ENCODE data around the gene DLG2. TPM values are rescaled to one million over a fixed set of nuclear protein-coding genes. Genes with fewer than 3 reads are reported as not detected.

Gene DLG2
- total and polyA plus RNA-seq, 11 donors: 2.4 to 13.9 (median 7.1) TPM

GRCh38 chr11:85045716-85046115 lies 581.4 kb downstream of the DLG2 start:
- 67 to 80% (median 76%) methylated on average over 3 of the region's 3 CpGs for WGBS, 4 donors
- intact Hi-C loops (cut with DNase I): no loop called here
- DNase-seq: no peak
- H3K27ac ChIP-seq: no peak overlapping the region
- ATAC-seq: no peak
- no peaks in the 10 kb centered on the region for H3K9me3 ChIP-seq
- H3K4me1 ChIP-seq: no peaks in the 10 kb centered on the region
- no peaks in the 10 kb centered on the region for H3K36me3 ChIP-seq
- TF ChIP-seq POLR2A (IDR thresholded peaks at IDR 0.05) (no peak), CTCF (IDR thresholded peaks at IDR 0.05) (no peak)
- H3K4me3 ChIP-seq: no peak overlapping the region
- H3K27me3 ChIP-seq: no peaks in the 10 kb centered on the region

GRCh38 chr11:85044911-85045310 lies 582.2 kb downstream of the DLG2 start:
- DNase-seq (no peak), ATAC-seq (no peak)
- TF ChIP-seq CTCF (IDR thresholded peaks at IDR 0.05): no peak
- TF ChIP-seq POLR2A (IDR thresholded peaks at IDR 0.05): no peak
- Histone ChIP-seq H3K4me3 (no peak overlapping the region), H3K27ac (no peak overlapping the region), H3K4me1 (no peaks in the 10 kb centered on the region), H3K27me3 (no peaks in the 10 kb centered on the region), H3K36me3 (no peaks in the 10 kb centered on the region), H3K9me3 (no peaks in the 10 kb centered on the region)
- 76 to 84% (median 78%) methylated on average over 3 of the region's 3 CpGs for WGBS, 4 donors
- intact Hi-C loops (cut with DNase I): no loop called here

GRCh38 chr11:85042361-85042760 lies 584.8 kb downstream of the DLG2 start:
- Histone ChIP-seq H3K27me3 (no peaks in the 10 kb centered on the region), H3K4me1 (no peaks in the 10 kb centered on the region), H3K27ac (no peak overlapping the region), H3K4me3 (no peak overlapping the region), H3K9me3 (no peaks in the 10 kb centered on the region), H3K36me3 (no peaks in the 10 kb centered on the region)
- no peak for ATAC-seq
- no peak for DNase-seq
- intact Hi-C loops (cut with DNase I): no loop called here
- TF ChIP-seq CTCF (IDR thresholded peaks at IDR 0.05) (no peak), POLR2A (IDR thresholded peaks at IDR 0.05) (no peak)

- Histone ChIP-seq H3K27me3 (no peaks in the 10 kb centered on the region), H3K36me3 (no peaks in the 10 kb centered on the region), H3K9me3 (no peaks in the 10 kb centered on the region), H3K4me3 (no peak overlapping the region), H3K27ac (no peak overlapping the region), H3K4me1 (no peaks in the 10 kb centered on the region)
- intact Hi-C loops (cut with DNase I): no loop called here
- no peak for TF ChIP-seq CTCF (IDR thresholded peaks at IDR 0.05)
- no peak for TF ChIP-seq POLR2A (IDR thresholded peaks at IDR 0.05)
- ATAC-seq (no peak), DNase-seq (no peak)
- 43 to 85% (median 79%) methylated on average over 2 of the region's 2 CpGs for WGBS, 4 donors
These were observed 587.0 kb downstream of the DLG2 start for GRCh38 chr11:85040166-85040565.
